Fibroblast of lung (primary cell): ENCODE measurements around the gene HNRNPM.

Source experiments
- EZH2 ChIP-seq: IDR thresholded peaks from 2 replicates; pipeline ENCODE4 v1.5.1; 2012; ENCODE audit warnings: low read length, control low read depth, mild to moderate bottlenecking; ENCODE audit errors: missing control alignments
- TF ChIP-seq, protein P1 (sequence below), 2 donors: IDR thresholded peaks in 1 of 2; conservative IDR thresholded peaks in 1 of 2; 1 replicate in 1 of 2; 2 replicates in 1 of 2; pipeline ENCODE4 v1.5.1; 2011 to 2012; ENCODE audit warnings: low read length in 2 of 2, control low read depth in 1 of 2, inconsistent platforms in 1 of 2, low read depth in 1 of 2, mild to moderate bottlenecking in 1 of 2

DNA sequence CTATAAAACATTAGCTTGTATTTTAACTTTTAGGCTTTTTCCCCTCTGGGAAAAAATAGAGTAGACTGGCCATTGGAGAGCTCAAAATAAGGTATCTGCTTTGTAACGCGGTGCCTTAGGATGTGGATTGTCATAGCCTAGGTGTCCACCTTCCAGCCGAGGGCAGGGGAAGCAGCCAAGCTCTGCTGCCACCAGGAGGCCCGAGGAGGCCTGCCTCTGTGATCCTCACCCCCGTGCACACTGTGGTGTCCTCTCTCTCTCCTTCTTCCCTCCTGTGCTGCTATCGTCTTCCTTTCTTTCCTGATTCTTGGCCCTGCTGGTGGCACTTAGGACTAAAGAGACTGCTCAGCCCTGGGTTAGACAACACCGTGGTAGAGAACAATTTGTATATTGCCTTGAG is 11.3 kb downstream of the HNRNPM start:
- TF ChIP-seq, protein P1, sequence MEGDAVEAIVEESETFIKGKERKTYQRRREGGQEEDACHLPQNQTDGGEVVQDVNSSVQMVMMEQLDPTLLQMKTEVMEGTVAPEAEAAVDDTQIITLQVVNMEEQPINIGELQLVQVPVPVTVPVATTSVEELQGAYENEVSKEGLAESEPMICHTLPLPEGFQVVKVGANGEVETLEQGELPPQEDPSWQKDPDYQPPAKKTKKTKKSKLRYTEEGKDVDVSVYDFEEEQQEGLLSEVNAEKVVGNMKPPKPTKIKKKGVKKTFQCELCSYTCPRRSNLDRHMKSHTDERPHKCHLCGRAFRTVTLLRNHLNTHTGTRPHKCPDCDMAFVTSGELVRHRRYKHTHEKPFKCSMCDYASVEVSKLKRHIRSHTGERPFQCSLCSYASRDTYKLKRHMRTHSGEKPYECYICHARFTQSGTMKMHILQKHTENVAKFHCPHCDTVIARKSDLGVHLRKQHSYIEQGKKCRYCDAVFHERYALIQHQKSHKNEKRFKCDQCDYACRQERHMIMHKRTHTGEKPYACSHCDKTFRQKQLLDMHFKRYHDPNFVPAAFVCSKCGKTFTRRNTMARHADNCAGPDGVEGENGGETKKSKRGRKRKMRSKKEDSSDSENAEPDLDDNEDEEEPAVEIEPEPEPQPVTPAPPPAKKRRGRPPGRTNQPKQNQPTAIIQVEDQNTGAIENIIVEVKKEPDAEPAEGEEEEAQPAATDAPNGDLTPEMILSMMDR (conservative IDR thresholded peaks at IDR 0.05 in 1 of 2, IDR thresholded peaks at IDR 0.05 in 1 of 2; ENCODE audit: low read depth in 1 of 2, low read length in 2 of 2): peak in 1 of 2 donors; percentile 20
- no peak for TF ChIP-seq EZH2
